OCI-LY1 (cell line): Measurements from ENCODE around the gene DNTT.
A peak's percentile ranks its signal among the peaks of the same experiment; 100 is the strongest.

Source experiments
- H2AFZ ChIP-seq: fragments of 200-600 bp; sonication (generic), shearing (Covaris generic); 2 replicates; pipeline ENCODE4 v1.6.0; 2014; ENCODE audit warnings: antibody characterized with exemption, mild to moderate bottlenecking, low read length
- H3F3A ChIP-seq: fragments of 200-600 bp; sonication (generic), shearing (Covaris generic); 2 replicates; pipeline ENCODE4 v1.6.0; 2014; ENCODE audit warnings: mild to moderate bottlenecking, antibody characterized with exemption, low read length, moderate library complexity; ENCODE audit not compliant: insufficient read depth
- H3K27ac ChIP-seq: fragments of 200-600 bp; sonication (generic); 2 replicates; pipeline ENCODE4 v1.5.1; 2014; ENCODE audit warnings: low read length, mixed run types, mild to moderate bottlenecking, low read depth; ENCODE audit not compliant: poor library complexity, severe bottlenecking
- H3K27me3 ChIP-seq: fragments of 200-600 bp; sonication (generic); 2 replicates; pipeline ENCODE4 v1.6.0; 2014; ENCODE audit warnings: antibody characterized with exemption, mild to moderate bottlenecking, low read length, moderate library complexity; ENCODE audit not compliant: insufficient read depth
- H3K36me3 ChIP-seq: fragments of 200-600 bp; sonication (generic); 2 replicates; pipeline ENCODE4 v1.6.1; 2014; ENCODE audit warnings: mild to moderate bottlenecking, antibody characterized with exemption, low read length, moderate library complexity, mixed read lengths; ENCODE audit not compliant: insufficient read depth
- H3K4me1 ChIP-seq: fragments of 200-600 bp; sonication (generic); 2 replicates; pipeline ENCODE4 v1.5.1; 2014; ENCODE audit warnings: mild to moderate bottlenecking, low read length, moderate library complexity; ENCODE audit not compliant: insufficient read depth, severe bottlenecking
- H3K4me2 ChIP-seq: fragments of 200-600 bp; sonication (generic), shearing (Covaris generic); 2 replicates; pipeline ENCODE4 v1.6.1; 2014; ENCODE audit warnings: low read length
- H3K4me3 ChIP-seq: fragments of 200-600 bp; sonication (generic); 2 replicates; pipeline ENCODE4 v1.5.1; 2014; ENCODE audit warnings: low read length, low read depth, mild to moderate bottlenecking, mixed read lengths; ENCODE audit not compliant: poor library complexity, severe bottlenecking
- H3K79me2 ChIP-seq: fragments of 200-600 bp; shearing (Covaris generic); 2 replicates; pipeline ENCODE4 v1.6.1; 2016; ENCODE audit warnings: mixed run types, low read length, mixed read lengths; ENCODE audit not compliant: insufficient read depth
- H3K9ac ChIP-seq: fragments of 200-600 bp; sonication (generic), shearing (Covaris generic); 2 replicates; pipeline ENCODE4 v1.6.1; 2014; ENCODE audit warnings: mild to moderate bottlenecking, low read length, mixed read lengths
- H3K9me2 ChIP-seq: fragments of 200-600 bp; sonication (generic), shearing (Covaris generic); 2 replicates; pipeline ENCODE4 v1.6.1; 2014; ENCODE audit warnings: low read depth, mild to moderate bottlenecking, low read length, mixed read lengths
- H3K9me3 ChIP-seq: fragments of 200-600 bp; shearing (Covaris generic); 2 replicates; pipeline ENCODE4 v1.6.1; 2014; ENCODE audit warnings: low read length, mixed read lengths
- H4K20me1 ChIP-seq: fragments of 200-600 bp; sonication (generic), shearing (Covaris generic); 2 replicates; pipeline ENCODE4 v1.6.0; 2016; ENCODE audit warnings: mild to moderate bottlenecking, low read length; ENCODE audit not compliant: insufficient read depth
- CTCF ChIP-seq: fragments of 200-600 bp; sonication (generic), shearing (Covaris generic); IDR thresholded peaks from 2 replicates; pipeline ENCODE4 v1.5.1; 2017; ENCODE audit warnings: mild to moderate bottlenecking, antibody characterized with exemption, low read length, moderate library complexity, mixed read lengths
- EZH2 ChIP-seq: fragments of 200-600 bp; sonication (generic), shearing (Covaris generic); IDR thresholded peaks from 2 replicates; pipeline ENCODE4 v1.8.0; 2017; ENCODE audit warnings: borderline replicate concordance, mixed run types, mild to moderate bottlenecking, antibody characterized with exemption, low read length, moderate library complexity, mixed read lengths

Gene DNTT

GRCh38 chr10:96287392-96288105, 16.7 kb upstream of the DNTT start:
- H3K27me3 ChIP-seq, result no peaks in the 10 kb centered on the region
- H3K4me2 ChIP-seq, result peak overlapping the region; percentile 85
- peak overlapping the region; percentile 100 for H3K27ac ChIP-seq
- H3K36me3 ChIP-seq, result no peaks in the 10 kb centered on the region
- H3K79me2 ChIP-seq, result no peaks in the 10 kb centered on the region
- H3K9ac ChIP-seq, result peak overlapping the region; percentile 80
- H3F3A ChIP-seq, result 0 out of 2 replicates have a peak, but pooled peaks cover 6% of the 10 kb centered on the region
- TF ChIP-seq CTCF, result no peak
- no peak for TF ChIP-seq EZH2
- H3K9me2 ChIP-seq, result no peaks in the 10 kb centered on the region
- H3K4me3 ChIP-seq, result peak overlapping the region; percentile 49
- H3K9me3 ChIP-seq, result no peaks in the 10 kb centered on the region
- H4K20me1 ChIP-seq, result no peaks in the 10 kb centered on the region
- peaks cover 91% of the 10 kb centered on the region for H3K4me1 ChIP-seq
- H2AFZ ChIP-seq, result no peak overlapping the region

GRCh38 chr10:96288151-96288621, 16.0 kb upstream of the DNTT start:
- H2AFZ ChIP-seq, result no peak overlapping the region
- peak overlapping the region; percentile 49 for H3K4me3 ChIP-seq
- H3K36me3 ChIP-seq, result no peaks in the 10 kb centered on the region
- TF ChIP-seq EZH2 (no peak), CTCF (no peak)
- H3K9me3 ChIP-seq, result no peaks in the 10 kb centered on the region
- H3K27ac ChIP-seq, result peak overlapping the region; percentile 100
- peak overlapping the region; percentile 80 for H3K9ac ChIP-seq
- no peaks in the 10 kb centered on the region for H3K27me3 ChIP-seq
- no peaks in the 10 kb centered on the region for H3K79me2 ChIP-seq
- H4K20me1 ChIP-seq, result no peaks in the 10 kb centered on the region
- H3K9me2 ChIP-seq, result no peaks in the 10 kb centered on the region
- H3K4me1 ChIP-seq, result peaks cover 97% of the 10 kb centered on the region
- peak overlapping the region; percentile 85 for H3K4me2 ChIP-seq
- 0 out of 2 replicates have a peak, but pooled peaks cover 6% of the 10 kb centered on the region for H3F3A ChIP-seq

- Histone ChIP-seq H3K79me2 (no peaks in the 10 kb centered on the region), H3F3A (0 out of 2 replicates have a peak, but pooled peaks cover 6% of the 10 kb centered on the region), H3K27ac (peak overlapping the region; percentile 100), H3K36me3 (no peaks in the 10 kb centered on the region), H3K4me1 (peaks cover 98% of the 10 kb centered on the region), H3K4me2 (peak overlapping the region; percentile 28; the same call in 1 of the 2 replicates), H3K4me3 (no peak overlapping the region), H3K9me3 (no peaks in the 10 kb centered on the region), H4K20me1 (no peaks in the 10 kb centered on the region), H2AFZ (no peak overlapping the region), H3K9me2 (no peaks in the 10 kb centered on the region), H3K27me3 (no peaks in the 10 kb centered on the region), H3K9ac (peak overlapping the region; percentile 33; the same call in 1 of the 2 replicates)
- no peak for TF ChIP-seq CTCF
- TF ChIP-seq EZH2, result no peak
Observed at GRCh38 chr10:96289218-96289910, 14.9 kb upstream of the DNTT start.
